Activated CD4-positive, alpha-beta T cell treated with anti-CD3 and anti-CD28 coated beads, Interleukin-2, amount 50 U/mL, for 4 hours (primary cell): ENCODE measurements around the gene MAP3K10.

Source experiments
- DNase-seq, 2 experiments: peaks; one replicate each; pipeline ENCODE4 v3.0.0-alpha.2; 2020

Gene MAP3K10

DNA sequence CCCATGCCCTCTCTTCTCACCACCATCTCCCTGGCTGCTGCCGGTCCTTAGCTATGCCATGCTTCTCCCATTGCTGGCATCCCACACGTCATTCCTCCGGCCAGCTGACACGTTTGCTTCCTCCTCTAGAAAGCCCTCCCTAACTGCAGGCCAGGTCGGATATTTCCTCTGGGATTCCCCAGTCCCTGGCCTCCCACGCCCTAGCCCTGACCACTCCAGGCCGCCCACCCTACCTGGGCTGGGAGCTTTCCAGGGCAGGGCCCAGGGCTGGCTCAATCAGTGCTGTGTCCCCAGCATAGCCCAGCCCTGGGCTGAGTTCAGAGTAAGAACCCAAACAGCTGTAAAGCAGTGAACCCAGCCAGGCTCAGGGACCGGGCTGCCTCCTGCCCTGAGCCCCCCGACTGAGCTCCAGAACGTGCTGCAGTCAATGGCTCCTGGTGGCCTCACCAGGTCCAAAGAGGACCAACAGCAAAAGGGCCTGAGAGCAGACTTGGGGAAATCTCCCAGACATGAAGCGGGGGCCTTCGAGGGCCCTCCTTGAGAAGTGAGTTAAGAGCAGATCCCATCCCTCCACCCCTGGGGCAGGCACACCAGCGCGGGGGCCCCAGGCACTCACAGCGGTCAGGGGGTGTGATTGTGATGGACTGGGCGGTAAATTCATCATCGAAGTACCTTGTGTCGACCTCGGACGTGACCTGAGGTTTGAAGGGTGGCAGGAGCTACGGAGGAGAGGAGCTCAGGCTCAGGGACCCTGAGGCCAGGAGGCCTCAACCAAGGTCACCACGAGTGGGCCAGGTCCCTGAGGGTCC, 43.4 kb downstream of the MAP3K10 start:
- no peak for DNase-seq

DNA sequence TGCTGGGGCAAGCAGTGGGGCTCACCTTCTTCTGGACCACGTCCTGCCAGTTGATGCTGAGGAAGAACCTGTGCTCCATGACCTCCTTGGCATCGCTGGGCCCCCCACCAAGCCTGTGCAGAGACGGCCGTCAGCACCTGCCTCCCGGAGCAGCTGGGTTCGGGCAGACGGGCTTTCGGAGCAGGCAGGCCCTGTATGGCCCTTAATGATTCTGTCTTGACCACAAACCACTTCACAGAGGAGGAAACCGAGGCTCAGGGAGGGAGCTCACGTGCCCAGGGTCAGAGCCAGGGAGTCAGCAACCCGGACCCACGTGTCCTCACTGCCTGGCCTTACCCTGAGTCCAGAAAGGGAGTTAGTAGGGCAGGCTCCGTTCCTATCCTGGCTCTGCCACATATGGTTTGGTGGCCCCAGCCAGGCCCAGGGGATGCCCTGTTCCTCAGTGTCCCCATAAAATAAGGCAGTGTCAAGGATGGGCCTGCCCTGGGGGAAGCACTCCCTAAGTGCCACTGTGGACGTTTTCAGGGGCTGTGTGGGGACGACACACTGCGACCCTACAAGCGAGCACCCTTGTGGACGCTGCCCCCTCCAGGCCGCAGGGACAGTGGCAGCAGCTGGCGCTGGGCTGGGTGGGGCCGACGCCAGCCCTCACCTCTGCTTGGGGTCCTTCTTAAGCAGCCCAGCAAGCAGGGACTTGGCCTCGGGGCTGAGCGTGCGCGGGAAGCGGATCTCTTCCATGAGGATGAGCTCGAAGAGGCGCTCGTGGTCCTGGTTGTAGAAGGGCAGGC, 44.2 kb downstream of the MAP3K10 start:
- no peak for DNase-seq

DNA sequence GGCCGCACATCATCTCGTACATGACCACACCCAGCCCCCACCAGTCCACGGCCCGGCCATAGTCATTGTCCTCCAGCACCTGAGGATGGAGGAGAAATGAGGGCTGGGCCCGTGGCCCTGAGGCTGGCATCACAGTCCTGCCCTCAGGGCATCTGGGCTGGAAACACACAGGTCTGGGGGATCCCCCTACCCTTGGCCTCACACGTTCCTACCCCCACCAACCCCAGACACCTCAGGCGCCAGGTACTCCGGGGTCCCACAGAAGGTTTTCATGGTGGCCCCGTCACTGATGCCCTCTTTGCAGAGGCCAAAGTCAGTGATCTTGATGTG, 44.8 kb downstream of the MAP3K10 start:
- no peak for DNase-seq

DNA sequence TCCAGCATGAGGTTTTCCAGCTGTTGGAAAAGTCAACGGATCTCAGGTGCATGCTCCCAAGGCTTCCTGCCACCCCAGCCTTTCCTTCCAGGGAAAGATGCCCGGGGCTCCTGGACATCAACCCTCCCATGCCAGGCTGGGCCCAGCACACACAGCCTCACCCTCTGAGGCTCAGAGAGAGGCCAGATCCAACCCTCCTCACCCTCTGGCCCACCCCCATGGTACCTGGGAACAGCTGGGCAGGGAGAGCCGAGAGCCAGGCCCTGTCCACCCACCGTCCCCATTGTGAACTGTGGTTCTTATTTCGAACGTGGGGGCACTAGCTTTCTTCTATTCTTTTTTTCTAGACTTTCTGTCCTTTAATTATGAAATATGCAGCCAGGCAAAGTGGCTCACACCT, 45.1 kb downstream of the MAP3K10 start:
- no peak for DNase-seq

DNA sequence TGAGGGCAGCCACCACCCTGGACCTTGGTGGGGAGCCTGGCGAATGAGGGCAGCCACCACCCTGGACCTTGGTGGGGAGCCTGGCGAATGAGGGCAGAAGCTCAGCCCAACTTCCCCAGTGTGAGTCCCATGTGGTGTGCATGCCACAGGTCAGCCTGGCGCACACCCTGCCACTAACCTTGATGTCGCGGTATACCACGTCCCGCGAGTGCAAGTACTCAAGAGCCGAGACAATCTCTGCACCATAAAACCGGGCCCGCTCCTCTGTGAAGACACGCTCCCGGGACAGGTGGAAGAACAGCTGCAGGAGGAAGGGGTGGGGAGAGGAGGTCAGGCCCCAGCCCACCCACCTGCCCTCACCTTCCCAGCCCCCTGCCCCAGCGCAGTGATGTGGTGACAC, 46.6 kb downstream of the MAP3K10 start:
- no peak for DNase-seq

DNA sequence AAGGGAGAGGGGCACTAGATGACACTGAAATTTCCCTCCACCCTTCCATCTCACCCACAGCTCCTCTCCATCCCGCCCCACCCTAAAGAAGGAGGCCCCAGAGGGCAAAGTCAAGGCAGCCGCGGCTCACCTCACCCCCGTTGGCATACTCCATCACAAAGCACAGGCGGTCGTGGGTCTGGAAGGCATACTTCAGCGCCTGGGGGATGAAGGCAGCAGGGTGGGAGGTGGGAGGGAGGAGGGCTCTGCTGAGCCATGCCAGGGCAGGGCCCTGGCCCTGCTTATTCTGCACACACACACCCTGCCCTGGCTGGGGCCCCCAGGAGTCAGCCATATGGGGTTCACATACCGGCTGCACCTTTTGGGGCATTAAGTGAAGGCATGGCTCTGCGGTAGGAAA, 47.5 kb downstream of the MAP3K10 start:
- DNase-seq, result no peak

DNA sequence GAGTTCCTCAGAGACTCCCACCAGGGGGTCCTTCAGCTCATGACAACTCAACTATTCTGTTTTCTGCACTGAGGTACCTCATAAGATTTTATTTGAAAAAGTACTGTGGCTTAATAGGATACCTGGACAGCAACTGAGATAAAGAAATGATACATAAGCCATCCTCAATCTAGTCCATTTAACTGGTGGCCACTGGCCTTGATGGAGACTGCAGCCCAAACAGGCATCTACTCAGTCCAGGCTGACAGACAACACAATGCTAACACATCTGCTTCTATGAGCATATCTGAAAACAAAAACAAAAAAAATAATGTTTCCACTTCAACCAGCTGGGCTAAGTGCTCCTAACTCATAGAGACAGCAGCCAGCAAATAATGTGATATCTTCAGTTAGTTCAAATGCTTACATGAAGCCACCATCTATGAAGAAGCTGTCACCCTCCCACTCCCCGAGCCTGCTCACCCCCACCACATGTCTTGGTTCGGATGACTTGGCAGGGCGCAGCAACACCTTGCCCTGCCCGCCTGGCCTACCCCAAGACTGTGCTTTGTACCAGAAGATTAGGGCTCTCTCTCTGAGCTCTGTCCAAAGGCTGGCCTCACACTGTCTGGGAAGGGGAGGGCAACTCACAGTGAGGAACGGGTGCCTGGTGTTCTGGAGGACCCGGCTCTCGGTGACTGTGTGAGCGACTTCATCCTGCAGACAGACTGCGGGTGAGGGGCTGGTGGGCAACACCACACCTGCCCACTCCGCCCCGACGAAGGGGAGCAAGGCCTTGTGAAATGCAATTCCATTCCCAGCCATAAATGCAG, 48.4 kb downstream of the MAP3K10 start:
- no peak for DNase-seq

DNA sequence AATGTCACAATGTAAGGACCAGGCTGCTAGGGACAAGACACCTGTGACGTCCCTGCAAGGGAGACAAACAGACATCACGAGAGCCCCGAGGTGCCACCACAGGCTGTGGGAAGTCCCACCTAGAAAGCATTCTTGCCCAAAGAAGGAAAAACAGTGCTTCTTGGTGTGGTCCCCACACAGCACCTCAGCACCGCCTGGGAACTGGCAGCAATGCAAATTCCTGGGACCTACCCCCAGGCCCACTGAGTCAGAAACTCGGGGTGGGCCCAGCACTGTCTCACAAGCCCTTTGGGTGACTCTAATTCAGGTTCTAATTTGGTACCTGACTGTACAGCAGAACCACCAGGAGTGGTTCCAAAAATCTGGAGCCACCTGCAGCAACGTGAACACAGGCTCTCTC, 49.1 kb downstream of the MAP3K10 start:
- no peak for DNase-seq

DNA sequence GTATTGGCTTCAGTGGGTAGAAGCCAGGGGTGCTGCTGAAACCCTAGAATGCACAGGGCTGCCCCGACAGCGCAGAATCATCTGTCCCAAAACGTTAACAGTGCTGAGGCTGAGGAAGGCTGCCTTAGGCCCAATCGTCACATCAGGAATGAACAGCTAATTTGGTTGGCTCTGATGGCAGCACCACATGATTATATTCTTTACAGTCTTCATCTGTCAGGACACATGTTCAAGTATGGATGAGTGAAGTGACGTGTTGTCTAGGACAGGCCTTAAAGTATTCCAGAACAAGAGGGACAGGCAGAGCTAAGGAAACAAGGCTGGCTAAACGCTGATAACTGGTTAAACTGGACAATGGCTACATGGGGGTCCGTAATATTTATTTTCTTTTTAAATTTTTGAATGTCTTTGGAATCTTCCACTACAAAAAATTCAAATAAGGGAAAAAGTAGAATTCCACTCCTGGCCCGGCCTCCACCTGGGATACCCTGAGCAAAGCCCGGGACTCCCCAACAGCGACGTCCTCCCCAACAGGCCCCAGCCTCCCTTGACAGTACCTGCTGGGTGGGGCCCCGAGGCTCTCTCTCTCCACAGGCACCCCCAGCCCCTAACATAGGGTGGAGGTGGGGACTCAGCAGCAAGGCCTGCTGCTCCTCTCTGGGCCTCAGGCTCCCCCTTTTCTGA, 50.0 kb downstream of the MAP3K10 start:
- DNase-seq, result no peak

DNA sequence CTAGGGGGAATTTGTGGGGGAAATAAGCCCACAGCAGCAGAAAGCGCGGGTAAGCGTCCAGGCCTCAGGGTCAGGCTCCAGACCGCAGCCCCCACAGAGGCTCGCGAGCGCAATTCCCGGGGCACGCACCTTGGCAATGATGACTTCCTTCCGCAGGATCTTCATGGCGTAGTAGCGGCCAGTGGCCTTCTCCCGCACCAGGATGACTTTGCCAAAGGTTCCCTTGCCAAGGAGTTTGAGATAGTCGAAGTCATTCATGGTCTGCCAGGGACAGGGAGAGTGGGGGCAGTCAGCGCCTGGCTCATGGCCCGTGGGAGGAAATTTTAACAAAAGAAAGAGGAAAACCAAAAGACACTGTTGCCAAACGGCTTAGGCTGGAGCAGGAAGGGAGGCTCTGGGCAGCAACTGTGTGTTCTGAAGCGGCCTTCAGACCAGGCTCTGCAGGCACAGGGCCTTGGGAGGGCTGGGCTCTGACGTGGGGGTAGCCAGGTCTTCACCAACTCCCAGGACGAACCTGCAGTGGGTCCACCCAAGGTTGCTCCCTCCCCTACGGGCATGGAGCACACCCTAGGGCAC, 50.7 kb downstream of the MAP3K10 start:
- DNase-seq, result no peak

DNA sequence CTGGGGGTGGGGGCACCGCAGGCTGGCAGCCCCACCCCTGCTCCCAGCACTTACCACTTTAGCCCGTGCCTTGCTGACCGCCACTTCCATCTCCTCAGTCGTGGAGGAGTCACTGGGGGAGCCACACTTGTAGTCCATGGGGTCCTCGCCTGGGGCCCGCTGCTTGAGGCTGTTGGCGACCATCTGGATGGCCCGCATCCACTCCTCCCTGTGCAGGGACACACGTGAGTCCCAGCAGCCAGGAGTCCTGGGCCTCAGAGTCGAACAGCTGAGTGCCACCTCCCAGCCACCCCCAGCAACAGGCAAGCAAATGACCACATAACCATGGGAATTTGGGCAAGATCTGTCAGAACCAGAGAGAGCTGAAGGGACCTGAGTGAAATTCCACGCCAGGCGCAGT, 51.3 kb downstream of the MAP3K10 start:
- no peak for DNase-seq

DNA sequence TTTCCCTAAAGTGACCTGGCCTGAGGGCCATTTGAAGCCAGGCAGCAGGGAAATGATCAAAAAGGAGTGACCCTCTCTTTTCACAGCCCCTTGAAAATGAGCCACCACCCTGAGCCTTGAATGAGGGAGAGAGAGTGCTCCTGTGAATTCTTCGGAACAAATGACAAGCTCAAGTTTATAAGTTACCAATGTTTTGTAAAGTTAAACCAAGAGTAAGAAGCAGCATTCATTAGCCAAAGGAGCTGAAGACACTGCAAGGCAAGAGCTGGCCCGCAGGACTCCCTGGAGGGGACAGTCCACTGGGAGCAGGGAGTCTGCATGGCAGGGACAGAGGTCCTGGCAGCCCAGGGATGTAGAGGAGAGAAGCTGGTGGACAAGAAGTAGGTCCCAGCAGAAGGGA, 52.0 kb downstream of the MAP3K10 start:
- no peak for DNase-seq

DNA sequence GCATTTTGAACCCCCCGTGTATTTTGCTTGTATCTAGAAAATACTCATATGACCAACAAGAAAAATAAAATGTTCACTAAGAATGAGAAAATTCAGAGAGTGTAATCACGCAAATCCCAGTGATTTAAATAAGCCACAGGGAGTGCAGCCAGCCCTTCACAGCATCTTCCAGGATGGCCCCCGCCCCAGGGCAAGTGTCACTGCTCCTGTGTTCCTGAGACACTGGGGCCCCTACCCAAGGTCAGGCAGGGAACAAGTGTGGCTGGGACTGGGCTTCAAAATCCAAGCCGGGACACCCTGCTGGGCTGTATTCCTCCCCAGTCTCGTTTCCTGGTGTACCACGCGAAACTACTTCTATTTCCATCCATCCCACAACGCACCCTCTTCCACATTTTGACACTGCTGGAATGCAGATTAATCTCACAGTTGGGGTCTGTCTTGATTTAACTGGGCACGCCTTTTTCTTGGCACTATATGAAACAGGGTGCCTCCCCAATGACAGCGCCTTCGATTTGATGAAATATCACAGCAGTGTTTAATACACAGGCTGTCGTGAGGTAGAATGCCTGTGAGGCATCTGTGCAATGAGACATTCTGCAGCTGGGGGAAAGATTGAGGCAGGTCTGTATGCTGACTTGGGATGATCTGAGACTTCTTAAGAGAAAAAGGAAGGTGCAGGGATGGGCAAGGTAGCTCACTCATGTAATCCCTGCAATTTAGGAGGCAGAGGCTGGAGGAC, 53.5 kb downstream of the MAP3K10 start:
- no peak for DNase-seq

DNA sequence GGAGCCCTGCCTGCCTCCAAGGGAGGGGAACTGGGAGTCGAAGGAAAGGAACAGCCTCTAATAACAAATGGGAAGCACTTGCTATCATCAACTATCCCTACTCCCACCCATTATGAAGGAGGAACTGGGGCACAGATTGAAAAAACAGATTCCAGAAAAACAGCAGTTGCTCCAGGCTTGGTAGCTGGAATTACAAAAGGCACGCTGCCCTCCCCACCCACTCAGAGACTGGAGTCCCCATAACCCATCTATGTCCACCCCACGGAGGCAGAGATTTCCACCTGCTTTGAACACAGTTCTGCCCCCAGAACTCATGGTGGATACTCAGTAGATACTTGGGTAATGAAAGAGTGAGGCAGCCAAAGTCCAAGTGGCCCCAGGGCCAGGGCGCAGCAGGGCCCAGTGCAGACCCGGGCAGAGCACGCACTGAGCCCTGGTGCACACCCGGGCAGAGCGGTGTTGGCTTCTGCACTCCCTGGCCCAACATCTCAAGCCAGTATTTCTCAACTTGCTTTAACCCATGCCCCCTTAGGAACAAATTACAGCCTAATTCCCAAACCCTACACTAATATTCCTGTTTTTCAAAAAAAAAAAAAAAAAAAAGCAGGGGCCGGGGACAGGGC, 54.4 kb downstream of the MAP3K10 start:
- no peak for DNase-seq

DNA sequence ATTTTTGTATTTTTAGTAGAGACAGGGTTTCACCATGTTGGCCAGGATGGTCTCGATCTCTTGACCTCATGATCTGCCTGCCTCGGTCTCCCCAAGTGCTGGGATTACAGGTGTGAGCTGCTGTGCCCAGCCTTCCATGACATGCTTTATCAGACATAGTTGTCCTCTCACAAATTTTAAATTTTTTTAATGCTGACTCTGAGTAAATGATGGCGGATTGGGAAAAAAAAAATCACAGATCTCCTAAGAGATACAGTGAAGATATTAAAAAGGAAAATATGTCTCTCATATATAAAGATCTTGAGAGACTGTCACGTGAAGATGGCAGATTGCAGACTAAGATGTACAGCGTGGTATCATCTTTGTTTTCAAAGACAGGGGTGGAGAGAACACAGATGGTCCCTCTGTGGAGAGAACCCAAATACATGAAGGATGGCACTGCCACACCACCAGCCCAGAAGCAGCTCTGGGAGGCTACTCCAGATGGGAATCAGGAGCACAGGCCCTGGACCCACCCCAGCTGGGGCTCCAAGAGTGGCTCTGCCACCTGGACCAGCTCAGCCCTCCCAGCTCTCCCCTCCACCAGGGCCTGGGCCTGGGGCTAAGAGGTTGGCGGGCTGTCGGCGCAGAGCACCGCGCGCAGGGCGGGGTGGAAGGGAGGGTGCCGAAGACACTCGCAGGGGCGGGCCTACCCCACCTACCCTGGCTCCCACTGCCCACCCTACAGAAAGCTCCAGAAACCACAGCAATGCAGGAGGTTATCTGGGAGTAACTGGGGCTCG, 55.3 kb downstream of the MAP3K10 start:
- no peak for DNase-seq

DNA sequence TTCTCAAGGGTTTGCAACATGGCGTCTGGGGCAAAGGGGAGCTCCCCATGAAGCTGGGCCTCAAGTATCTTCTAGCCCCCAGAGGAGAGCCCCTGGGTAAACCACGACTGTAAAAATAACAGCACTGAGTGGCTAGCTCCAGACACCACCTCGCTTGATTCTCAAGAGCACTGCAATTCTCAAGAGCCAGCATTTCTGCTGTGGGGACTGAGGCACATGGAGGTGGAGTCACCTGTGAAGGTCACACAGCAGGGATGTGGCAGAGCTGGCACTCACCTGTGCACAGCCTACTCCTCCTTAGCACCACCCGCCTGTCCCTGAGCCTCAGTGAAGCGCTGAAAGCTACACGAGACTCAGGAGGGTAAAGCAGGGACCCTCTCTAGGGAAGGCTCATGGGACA, 56.0 kb downstream of the MAP3K10 start:
- no peak for DNase-seq

DNA sequence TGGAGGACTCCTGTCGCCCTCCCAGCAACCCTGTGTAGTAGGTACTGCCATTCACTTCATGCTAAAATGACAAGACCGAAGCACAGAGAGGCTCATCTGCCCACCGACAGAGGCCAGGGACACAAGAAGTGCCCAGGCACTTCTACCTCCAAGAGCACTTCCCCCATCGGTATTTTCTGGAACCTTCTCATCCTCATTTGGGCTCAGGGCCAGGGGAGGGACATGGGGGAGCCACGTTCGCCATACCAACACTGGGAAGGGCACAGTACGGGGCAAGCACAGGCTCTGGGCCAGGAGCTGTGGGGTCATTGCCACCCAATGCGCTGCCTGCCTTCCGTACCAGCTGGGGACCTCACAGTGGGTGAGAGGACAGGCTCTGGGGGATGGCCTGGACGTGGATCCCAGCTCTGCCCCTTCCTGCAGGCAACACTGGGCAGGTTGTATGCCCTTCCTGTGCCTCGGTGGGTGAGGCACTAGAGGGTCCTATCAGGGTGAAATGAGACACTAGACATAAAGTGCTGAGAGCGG, 56.6 kb downstream of the MAP3K10 start:
- no peak for DNase-seq

DNA sequence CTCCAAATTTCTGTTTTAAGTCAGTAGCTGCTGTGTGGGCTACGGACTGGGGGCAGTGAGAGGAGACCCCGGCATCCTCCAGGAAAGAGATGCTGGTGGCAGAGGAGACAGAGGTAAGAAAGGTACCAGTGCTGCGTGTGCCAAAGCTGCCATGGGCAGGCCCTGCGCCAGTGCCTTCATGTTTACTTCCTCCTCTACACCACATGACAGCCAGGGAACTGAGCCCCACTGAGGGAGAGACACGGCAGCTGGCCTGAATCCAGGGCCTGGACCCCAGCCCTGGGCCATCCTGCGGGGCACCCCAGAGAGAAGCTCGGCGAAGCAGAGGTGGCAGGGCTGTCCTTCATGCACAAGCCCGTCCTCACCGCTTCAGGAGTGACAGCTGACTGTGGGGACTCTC, 58.0 kb downstream of the MAP3K10 start:
- DNase-seq, result no peak

DNA sequence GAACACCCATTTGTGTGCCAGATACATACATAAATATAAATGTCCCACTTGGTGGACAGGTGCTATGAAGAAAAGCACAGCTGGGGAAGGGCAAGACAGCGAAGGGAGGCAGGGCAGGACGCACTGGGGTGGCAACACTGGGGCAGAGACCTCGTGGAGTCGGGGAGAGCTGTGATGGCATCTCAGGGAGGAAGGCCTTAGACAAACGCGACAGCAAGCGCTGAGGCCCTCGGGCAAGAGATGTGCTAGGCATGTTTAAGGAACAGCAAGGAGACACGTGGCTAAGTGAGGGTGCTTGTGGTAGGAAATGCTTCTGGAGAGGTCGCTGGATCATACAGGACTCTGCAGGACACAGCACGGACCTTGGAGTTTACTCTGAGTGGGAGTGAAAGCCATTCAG, 58.6 kb downstream of the MAP3K10 start:
- no peak for DNase-seq

DNA sequence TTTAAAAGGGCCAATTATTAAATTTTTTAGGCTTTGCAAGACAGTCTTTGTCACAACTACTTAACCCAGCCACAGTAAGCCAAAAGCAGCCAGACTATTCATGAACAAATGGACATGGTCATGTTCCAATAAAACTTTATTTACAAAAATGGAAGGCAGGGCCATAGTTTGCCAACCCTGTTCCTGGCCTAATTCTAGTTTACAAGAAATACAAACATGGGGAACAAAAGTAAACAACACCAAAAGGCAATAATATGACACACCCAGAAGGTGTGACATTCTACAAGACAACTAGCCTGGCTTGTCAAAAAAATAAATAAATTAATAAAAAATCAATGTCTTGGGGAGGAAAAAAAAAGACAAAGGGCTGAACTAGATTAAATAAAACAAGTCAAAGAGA, 60.0 kb downstream of the MAP3K10 start:
- DNase-seq, result no peak
